ENCODE results near the gene HEATR5A.

- TF ChIP-seq POLR2A (IDR thresholded peaks at IDR 0.05) (no peak), POLR2AphosphoS5 (IDR thresholded peaks at IDR 0.05) (no peak)
- TF ChIP-seq, protein P1, sequence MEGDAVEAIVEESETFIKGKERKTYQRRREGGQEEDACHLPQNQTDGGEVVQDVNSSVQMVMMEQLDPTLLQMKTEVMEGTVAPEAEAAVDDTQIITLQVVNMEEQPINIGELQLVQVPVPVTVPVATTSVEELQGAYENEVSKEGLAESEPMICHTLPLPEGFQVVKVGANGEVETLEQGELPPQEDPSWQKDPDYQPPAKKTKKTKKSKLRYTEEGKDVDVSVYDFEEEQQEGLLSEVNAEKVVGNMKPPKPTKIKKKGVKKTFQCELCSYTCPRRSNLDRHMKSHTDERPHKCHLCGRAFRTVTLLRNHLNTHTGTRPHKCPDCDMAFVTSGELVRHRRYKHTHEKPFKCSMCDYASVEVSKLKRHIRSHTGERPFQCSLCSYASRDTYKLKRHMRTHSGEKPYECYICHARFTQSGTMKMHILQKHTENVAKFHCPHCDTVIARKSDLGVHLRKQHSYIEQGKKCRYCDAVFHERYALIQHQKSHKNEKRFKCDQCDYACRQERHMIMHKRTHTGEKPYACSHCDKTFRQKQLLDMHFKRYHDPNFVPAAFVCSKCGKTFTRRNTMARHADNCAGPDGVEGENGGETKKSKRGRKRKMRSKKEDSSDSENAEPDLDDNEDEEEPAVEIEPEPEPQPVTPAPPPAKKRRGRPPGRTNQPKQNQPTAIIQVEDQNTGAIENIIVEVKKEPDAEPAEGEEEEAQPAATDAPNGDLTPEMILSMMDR (IDR thresholded peaks at IDR 0.05 in 8 of 11, conservative IDR thresholded peaks at IDR 0.05 in 3 of 11): no peak
These were observed 153.7 kb downstream of the HEATR5A start for GRCh38 chr14:31266437-31267331.
